Neuronal stem cell (in vitro differentiated cells): Measurements from ENCODE around the gene TMX4.
A peak's percentile ranks its signal among the peaks of the same experiment; 100 is the strongest.

ENCODE experiments used
- DNase-seq: peaks from one replicate; pipeline ENCODE4 v3.0.0-alpha.2; 2013; ENCODE audit warnings: low spot score
- H2AFZ ChIP-seq: one replicate; pipeline ENCODE4 v1.6.1; 2013; ENCODE audit warnings: mild to moderate bottlenecking, low read length, inconsistent platforms
- H2AK5ac ChIP-seq: 2 replicates; pipeline ENCODE4 v1.6.1; 2013; ENCODE audit warnings: low read depth, mild to moderate bottlenecking, inconsistent platforms, low read length, moderate library complexity, mixed read lengths
- H2BK120ac ChIP-seq: 2 replicates; pipeline ENCODE4 v1.6.1; 2013; ENCODE audit warnings: low read depth, mild to moderate bottlenecking, inconsistent platforms, low read length, moderate library complexity, mixed read lengths
- H2BK12ac ChIP-seq: one replicate; pipeline ENCODE4 v1.6.1; 2013; ENCODE audit warnings: low read length, inconsistent platforms
- H2BK15ac ChIP-seq: 2 replicates; pipeline ENCODE4 v1.6.1; 2013; ENCODE audit warnings: mild to moderate bottlenecking, low read length, inconsistent platforms, mixed read lengths
- H2BK5ac ChIP-seq: one replicate; pipeline ENCODE4 v1.6.1; 2013; ENCODE audit warnings: inconsistent platforms, mild to moderate bottlenecking, low read length, moderate library complexity
- H3K14ac ChIP-seq: one replicate; pipeline ENCODE4 v1.6.1; 2013; ENCODE audit warnings: low read length, inconsistent platforms
- H3K18ac ChIP-seq: 2 replicates; pipeline ENCODE4 v1.6.1; 2013; ENCODE audit warnings: low read length, inconsistent platforms
- H3K23ac ChIP-seq: 2 replicates; pipeline ENCODE4 v1.6.1; 2013; ENCODE audit warnings: low read depth, mild to moderate bottlenecking, mixed read lengths, low read length, inconsistent platforms; ENCODE audit not compliant: poor library complexity
- H3K27ac ChIP-seq: replicated peaks from 3 replicates; pipeline ENCODE4 v1.5.1; 2013; ENCODE audit warnings: low read length, inconsistent platforms
- H3K27me3 ChIP-seq, 3 experiments: 2 replicates each; pipeline ENCODE4 v1.6.1; 2013; ENCODE audit warnings: low read length in 3 of 3, mild to moderate bottlenecking in 2 of 3, inconsistent platforms in 1 of 3, low read depth in 1 of 3, mixed read lengths in 1 of 3, moderate library complexity in 1 of 3; ENCODE audit not compliant: control insufficient read depth in 3 of 3, insufficient read depth in 3 of 3
- H3K36me3 ChIP-seq, 2 donors: replicated peaks in 1 of 2; 2 replicates each; pipeline ENCODE4 v1.6.1; 2013; ENCODE audit warnings: low read length in 2 of 2; ENCODE audit not compliant: control insufficient read depth in 2 of 2, insufficient read depth in 2 of 2
- H3K4ac ChIP-seq: 2 replicates; pipeline ENCODE4 v1.6.1; 2013; ENCODE audit warnings: inconsistent platforms, mild to moderate bottlenecking, low read length, moderate library complexity
- H3K4me1 ChIP-seq, 2 donors: 1 replicate in 1 of 2; 2 replicates in 1 of 2; pipeline ENCODE4 v1.6.1; 2013; ENCODE audit warnings: low read length in 2 of 2, low read depth in 1 of 2; ENCODE audit not compliant: control insufficient read depth in 2 of 2, insufficient read depth in 1 of 2
- H3K4me2 ChIP-seq: one replicate; pipeline ENCODE4 v1.6.1; 2013; ENCODE audit warnings: mild to moderate bottlenecking, low read length, inconsistent platforms; ENCODE audit not compliant: insufficient read depth, poor library complexity, severe bottlenecking
- H3K4me3 ChIP-seq, 2 donors: 2 replicates each; pipeline ENCODE4 v1.5.1; 2013; ENCODE audit warnings: low read length in 2 of 2, mild to moderate bottlenecking in 2 of 2, inconsistent platforms in 1 of 2, moderate library complexity in 1 of 2
- H3K79me1 ChIP-seq: one replicate; pipeline ENCODE4 v1.6.1; 2013; ENCODE audit warnings: low read depth, mild to moderate bottlenecking, inconsistent platforms, low read length, moderate library complexity
- H3K9ac ChIP-seq: one replicate; pipeline ENCODE4 v1.6.1; 2013; ENCODE audit warnings: mild to moderate bottlenecking, low read depth, low read length, inconsistent platforms; ENCODE audit not compliant: poor library complexity
- H3K9me3 ChIP-seq, 2 donors: replicated peaks in 1 of 2; 2 replicates each; pipeline versions ENCODE3 to v1.6.1; 2013; ENCODE audit warnings: low read length in 2 of 2, mild to moderate bottlenecking in 2 of 2, inconsistent platforms in 1 of 2, low read depth in 1 of 2, mixed read lengths in 1 of 2, moderate library complexity in 1 of 2; ENCODE audit not compliant: control insufficient read depth in 2 of 2, insufficient read depth in 1 of 2
- H4K8ac ChIP-seq: one replicate; pipeline ENCODE4 v1.6.1; 2013; ENCODE audit warnings: low read depth, mild to moderate bottlenecking, inconsistent platforms, low read length, moderate library complexity
- H4K91ac ChIP-seq: one replicate; pipeline ENCODE4 v1.6.1; 2013; ENCODE audit warnings: low read length, low read depth, mild to moderate bottlenecking, inconsistent platforms; ENCODE audit not compliant: poor library complexity
- WGBS, 2 donors: extraction: QIAGEN DNeasy Blood & Tissue Kit; methylation state at CpG; one replicate each; pipeline ENCODE4 v1.1.7; 2013; ENCODE audit warnings: missing lambda C conversion rate in 2 of 2, mixed read lengths in 1 of 2; ENCODE audit not compliant: insufficient read length in 2 of 2, insufficient replicate concordance in 1 of 2; ENCODE audit errors: extremely low coverage in 2 of 2; 5-methylcytosine and 5-hydroxymethylcytosine counted together

Gene TMX4

GRCh38 chr20:8007490-8007889 lies 12.1 kb downstream of the TMX4 start:
- no peaks in the 10 kb centered on the region for H3K9me3 ChIP-seq
- H3K4me1 ChIP-seq = no peaks in the 10 kb centered on the region
- H3K4ac ChIP-seq = no peak overlapping the region
- H3K36me3 ChIP-seq = peaks cover 0 to 11% of the 10 kb centered on the region in 2 donors
- no peak overlapping the region for H2BK5ac ChIP-seq
- H3K9ac ChIP-seq = no peak overlapping the region
- H2BK120ac ChIP-seq = no peak overlapping the region
- H3K27me3 ChIP-seq = no peaks in the 10 kb centered on the region
- H3K18ac ChIP-seq = no peak overlapping the region
- H2AK5ac ChIP-seq = no peak overlapping the region
- H4K91ac ChIP-seq = no peak overlapping the region
- H3K14ac ChIP-seq = no peak overlapping the region
- H2BK12ac ChIP-seq = no peak overlapping the region
- no peak overlapping the region for H4K8ac ChIP-seq
- H3K23ac ChIP-seq = no peak overlapping the region
- no peak overlapping the region for H3K4me2 ChIP-seq
- whole genome bisulfite sequencing, 2 donors = 100% methylated on average over 1 of the region's 1 CpG; no CpG with 5 or more reads in 1 of the 2 donors
- no peak overlapping the region for H2BK15ac ChIP-seq
- H3K79me1 ChIP-seq = no peaks in the 10 kb centered on the region
- H2AFZ ChIP-seq = no peak overlapping the region
- H3K27ac ChIP-seq = no peak overlapping the region
- DNase-seq = no peak
- no peak overlapping the region for H3K4me3 ChIP-seq

- Histone ChIP-seq H4K8ac (no peak overlapping the region), H2BK15ac (no peak overlapping the region), H2AFZ (no peak overlapping the region), H3K27ac (no peak overlapping the region), H3K9me3 (no peaks in the 10 kb centered on the region), H3K36me3 (peaks cover 0 to 11% of the 10 kb centered on the region in 2 donors), H3K18ac (peak overlapping the region; percentile 11), H3K4me3 (peak overlapping the region in 1 of 2 donors; percentile 34), H4K91ac (no peak overlapping the region), H3K4me2 (no peak overlapping the region), H3K14ac (no peak overlapping the region), H2BK5ac (no peak overlapping the region), H3K9ac (peak overlapping the region; percentile 2), H3K4ac (no peak overlapping the region), H2BK120ac (no peak overlapping the region), H3K79me1 (no peaks in the 10 kb centered on the region), H2AK5ac (no peak overlapping the region), H3K23ac (no peak overlapping the region), H3K27me3 (no peaks in the 10 kb centered on the region), H2BK12ac (no peak overlapping the region), H3K4me1 (no peaks in the 10 kb centered on the region)
- WGBS, 2 donors = no CpG with 5 or more reads among the region's 19 CpGs
- DNase-seq = no peak
These were observed 13.8 kb downstream of the TMX4 start for GRCh38 chr20:8005575-8006366.

GRCh38 chr20:8005033-8005432 lies 14.5 kb downstream of the TMX4 start:
- H4K91ac ChIP-seq = no peak overlapping the region
- H3K9me3 ChIP-seq = no peaks in the 10 kb centered on the region
- no peak overlapping the region for H3K14ac ChIP-seq
- no peak overlapping the region for H3K23ac ChIP-seq
- H3K36me3 ChIP-seq = peaks cover 0 to 18% of the 10 kb centered on the region in 2 donors
- H3K18ac ChIP-seq = no peak overlapping the region
- no peak overlapping the region for H2AK5ac ChIP-seq
- no peak overlapping the region for H2AFZ ChIP-seq
- H2BK120ac ChIP-seq = no peak overlapping the region
- no peak overlapping the region for H2BK12ac ChIP-seq
- H3K79me1 ChIP-seq = no peaks in the 10 kb centered on the region
- no peak overlapping the region for H3K4me3 ChIP-seq
- no peak overlapping the region for H3K27ac ChIP-seq
- H4K8ac ChIP-seq = no peak overlapping the region
- no peak overlapping the region for H3K4ac ChIP-seq
- DNase-seq = no peak
- no peak overlapping the region for H2BK5ac ChIP-seq
- WGBS, 2 donors = no CpG with 5 or more reads among the region's 2 CpGs
- no peak overlapping the region for H2BK15ac ChIP-seq
- no peaks in the 10 kb centered on the region for H3K27me3 ChIP-seq
- H3K9ac ChIP-seq = no peak overlapping the region
- no peak overlapping the region for H3K4me2 ChIP-seq
- no peaks in the 10 kb centered on the region for H3K4me1 ChIP-seq

GRCh38 chr20:8002056-8002455 lies 17.5 kb downstream of the TMX4 start:
- Histone ChIP-seq H2BK15ac (no peak overlapping the region), H4K91ac (no peak overlapping the region), H3K79me1 (no peaks in the 10 kb centered on the region), H3K18ac (no peak overlapping the region), H2BK5ac (no peak overlapping the region), H2BK120ac (no peak overlapping the region), H3K4me3 (no peak overlapping the region), H4K8ac (no peak overlapping the region), H3K9ac (no peak overlapping the region), H3K27ac (no peak overlapping the region), H3K4ac (no peak overlapping the region), H3K36me3 (peaks cover 5 to 38% of the 10 kb centered on the region in 2 donors), H2AFZ (no peak overlapping the region), H3K4me1 (no peaks in the 10 kb centered on the region), H3K9me3 (peaks cover 0 to 2% of the 10 kb centered on the region in 2 donors), H3K4me2 (no peak overlapping the region), H2AK5ac (no peak overlapping the region), H3K23ac (no peak overlapping the region), H2BK12ac (no peak overlapping the region), H3K27me3 (no peaks in the 10 kb centered on the region), H3K14ac (no peak overlapping the region)
- WGBS, 2 donors = 100% methylated on average over 1 of the region's 1 CpG; no CpG with 5 or more reads in 1 of the 2 donors
- no peak for DNase-seq
